ENCODE measurements around the gene CXXC4.

DNA sequence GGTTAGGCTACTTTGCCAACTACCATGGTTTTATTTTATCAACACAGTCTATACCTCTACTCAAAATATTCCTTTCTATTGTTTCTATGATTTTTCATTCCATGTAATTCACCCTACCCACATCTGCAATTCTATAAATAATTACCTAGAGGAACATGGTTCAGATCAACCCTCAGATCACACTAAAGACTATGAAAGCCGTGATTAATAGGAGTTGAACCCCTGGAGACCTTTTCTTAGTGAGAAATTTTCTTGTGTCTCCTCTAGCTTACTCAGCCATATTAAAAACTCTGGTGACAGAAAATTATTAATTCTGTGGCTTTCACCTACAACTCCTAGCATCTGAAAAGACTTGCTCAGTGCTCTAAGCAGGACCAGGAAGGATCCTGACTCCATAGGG, 38.5 kb upstream of the CXXC4 start:
- TF ChIP-seq MYC (IDR thresholded peaks at IDR 0.05; ENCODE audit: low read depth, low read length) (no peak), POLR2A (IDR thresholded peaks at IDR 0.05; ENCODE audit: extremely low read depth, insufficient read length) (no peak), CTCF (IDR thresholded peaks at IDR 0.05; ENCODE audit: low read depth, low read length) (no peak)

All from NB4 (cell line).